CD4-positive, alpha-beta T cell treated with Interferon gamma for 1 hour (primary cell): Measurements from ENCODE around the gene PLBD2.
A peak's percentile ranks its signal among the peaks of the same experiment; 100 is the strongest.

Experiments
- DNase-seq: peaks from one replicate; pipeline ENCODE4 v3.0.0-alpha.2; 2020

Gene PLBD2

GRCh38 chr12:113358381-113359132 is at the start of gene PLBD2:
PLBD2 (plus strand) TSS chr12:113358587; CDS start chr12:113358601, 14 bp downstream.
- DNase-seq: peak; percentile 96

- DNase-seq: no peak
These were observed 47.9 kb upstream of the PLBD2 start for GRCh38 chr12:113310489-113310888.

- no peak for DNase-seq
These were observed 44.3 kb upstream of the PLBD2 start for GRCh38 chr12:113314121-113314529.

- DNase-seq: no peak
These were observed 43.0 kb upstream of the PLBD2 start for GRCh38 chr12:113315358-113315757.

- DNase-seq: no peak
These were observed 42.2 kb upstream of the PLBD2 start for GRCh38 chr12:113316155-113316554.

- no peak for DNase-seq
These were observed 41.3 kb upstream of the PLBD2 start for GRCh38 chr12:113317122-113317521.

- DNase-seq: no peak
These were observed 40.2 kb upstream of the PLBD2 start for GRCh38 chr12:113318046-113318656.

GRCh38 chr12:113318900-113319628 is 39.3 kb upstream of the PLBD2 start:
- no peak for DNase-seq

- DNase-seq: no peak
These were observed 38.0 kb upstream of the PLBD2 start for GRCh38 chr12:113320401-113320800.

- DNase-seq: no peak
These were observed 36.0 kb upstream of the PLBD2 start for GRCh38 chr12:113322343-113322742.

GRCh38 chr12:113325916-113326315 is 32.5 kb upstream of the PLBD2 start:
- DNase-seq: no peak

GRCh38 chr12:113326775-113327395 is 31.5 kb upstream of the PLBD2 start:
- no peak for DNase-seq

GRCh38 chr12:113328368-113328889 is 30.0 kb upstream of the PLBD2 start:
- no peak for DNase-seq

- DNase-seq: no peak
These were observed 29.2 kb upstream of the PLBD2 start for GRCh38 chr12:113329022-113329790.

- no peak for DNase-seq
These were observed 28.5 kb upstream of the PLBD2 start for GRCh38 chr12:113329791-113330417.

- no peak for DNase-seq
These were observed 27.9 kb upstream of the PLBD2 start for GRCh38 chr12:113330505-113330904.

- DNase-seq: no peak
These were observed 25.5 kb upstream of the PLBD2 start for GRCh38 chr12:113332688-113333417.

- DNase-seq: no peak
These were observed 25.0 kb upstream of the PLBD2 start for GRCh38 chr12:113333418-113333750.

GRCh38 chr12:113333877-113334785 is 24.3 kb upstream of the PLBD2 start:
- DNase-seq: peak; percentile 9
